HG02852 (cell line): ENCODE data around the gene GRIN2D.

ENCODE experiments used
- ATAC-seq: cut with Tn5 transposase; IDR thresholded peaks from one replicate; pipeline ENCODE4 v1.9.1; 2021; ENCODE audit warnings: mild to moderate bottlenecking, moderate library complexity; ENCODE audit not compliant: unreplicated experiment

GRIN2D gene

DNA sequence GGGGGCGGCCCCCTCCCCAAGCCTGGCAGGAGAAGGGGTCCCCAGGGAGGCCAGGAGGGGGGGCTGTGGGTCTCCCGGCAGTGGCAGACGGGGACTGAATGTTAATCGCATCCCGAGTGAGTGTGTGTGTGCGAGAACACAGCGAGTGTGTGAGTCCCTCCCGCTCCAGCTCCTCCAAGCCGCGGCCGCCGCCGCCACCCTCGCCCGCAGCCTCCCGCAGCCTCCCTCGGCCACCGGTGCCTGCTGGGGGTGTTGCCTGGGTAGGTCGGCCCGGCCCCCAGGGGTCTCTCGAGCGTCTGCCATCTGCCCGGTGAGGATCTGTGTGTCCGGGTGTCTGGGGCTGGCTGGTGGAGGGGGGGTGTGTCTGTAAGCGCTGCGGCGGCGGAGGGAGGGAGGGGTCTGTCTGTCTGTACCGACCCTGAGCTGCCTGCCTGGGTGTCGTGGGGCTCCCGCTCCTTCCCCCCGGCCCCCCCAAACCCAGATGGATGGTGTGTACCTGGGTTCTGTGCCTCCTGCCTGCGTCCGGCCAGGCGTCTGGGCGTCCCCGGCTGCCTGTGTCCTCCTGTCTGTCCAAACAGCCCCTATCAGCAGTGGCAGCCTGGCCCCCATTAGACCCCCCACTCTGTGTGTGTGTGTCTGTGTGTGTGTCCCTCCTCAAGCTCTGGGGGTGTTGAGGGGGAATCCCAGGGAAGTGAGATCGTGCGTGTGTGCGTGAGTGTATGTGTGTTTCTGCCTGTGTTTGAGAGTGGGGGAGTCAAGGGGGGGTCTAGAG, at the start of gene GRIN2D:
TSS of gene GRIN2D (plus strand) at position 110 of the 772 bp plus-strand sequence. CDS start 4,725 bp downstream, outside the sequence.
- no peak for ATAC-seq

GRCh38 chr19:48344892-48345291, 48.6 kb upstream of the GRIN2D start:
- ATAC-seq, result no peak

- ATAC-seq, result no peak
Measured at GRCh38 chr19:48346191-48346590, 47.3 kb upstream of the GRIN2D start.

DNA sequence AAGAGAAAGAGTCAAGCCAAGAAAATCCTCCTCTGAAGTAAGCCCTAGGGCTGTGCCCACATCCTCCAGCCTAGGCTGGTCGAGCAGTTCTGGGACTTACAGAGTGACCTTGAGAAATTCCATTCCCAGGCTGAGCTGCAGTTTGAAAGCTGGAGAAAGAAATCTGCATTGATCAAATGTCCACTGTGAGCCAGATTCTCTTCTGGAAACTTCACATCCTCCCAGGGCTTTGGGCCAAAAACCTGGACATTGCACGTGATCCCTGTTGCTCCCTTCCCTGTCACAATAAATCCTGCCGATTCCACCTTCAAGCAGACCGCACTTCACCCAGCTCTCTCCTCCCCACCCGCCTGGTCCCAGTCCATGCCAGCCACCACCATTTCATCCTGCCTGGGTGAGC, 45.4 kb upstream of the GRIN2D start:
- no peak for ATAC-seq

- ATAC-seq, result no peak
Measured at GRCh38 chr19:48348737-48349136, 44.7 kb upstream of the GRIN2D start.

DNA sequence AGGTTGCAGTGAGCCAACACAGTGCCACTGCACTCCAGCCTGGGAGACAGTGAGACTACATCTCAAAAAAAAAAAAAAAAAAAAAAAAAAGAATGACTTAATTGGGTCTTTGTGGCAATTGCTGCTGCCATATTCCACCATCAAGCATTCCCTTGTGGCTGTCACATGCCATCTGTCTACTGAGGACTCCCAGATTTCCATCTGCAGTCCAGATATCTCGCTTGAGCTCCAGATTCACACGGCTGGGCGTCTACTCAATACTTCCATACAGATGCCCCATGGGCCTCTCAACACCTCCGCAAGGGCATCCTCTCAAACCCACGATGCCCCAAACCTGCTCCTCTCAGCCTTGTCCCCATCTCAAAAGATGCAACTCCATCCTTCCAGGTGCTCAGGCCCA, 42.6 kb upstream of the GRIN2D start:
- ATAC-seq, result no peak

GRCh38 chr19:48351341-48351752, 42.1 kb upstream of the GRIN2D start:
- ATAC-seq, result no peak

- no peak for ATAC-seq
Measured at GRCh38 chr19:48353677-48354076, 39.8 kb upstream of the GRIN2D start.

DNA sequence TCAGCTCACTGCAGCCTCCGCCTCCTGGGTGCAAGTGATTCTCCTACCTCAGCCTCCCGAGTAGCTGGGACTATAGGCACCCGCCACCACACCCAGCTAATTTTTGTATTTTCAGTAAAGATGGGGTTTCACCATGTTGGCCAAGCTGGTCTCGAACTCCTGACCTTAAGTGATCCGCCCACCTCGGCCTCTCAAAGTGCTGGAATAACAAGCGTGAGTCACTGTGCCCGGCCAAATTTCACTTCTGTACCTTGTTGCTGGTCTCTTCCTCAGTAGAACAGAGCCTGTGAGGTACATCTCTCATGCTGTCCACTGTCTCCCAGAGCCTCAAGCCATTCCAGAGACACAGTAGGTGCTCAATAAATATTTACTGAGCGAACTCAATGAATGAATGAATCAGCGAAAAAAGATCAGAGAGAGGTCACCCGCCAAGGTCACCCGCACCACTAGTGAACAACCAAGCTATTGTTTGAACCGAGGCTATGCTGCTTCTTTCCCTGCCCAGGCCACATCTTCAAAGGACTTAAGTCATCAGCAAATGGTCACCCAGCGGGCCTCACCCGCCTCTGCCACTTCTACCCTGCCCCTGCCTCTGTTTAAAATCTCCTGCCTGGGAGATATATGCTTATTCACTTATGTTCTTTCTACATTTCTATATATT, 39.0 kb upstream of the GRIN2D start:
- ATAC-seq, result no peak

- no peak for ATAC-seq
Measured at GRCh38 chr19:48355365-48355954, 38.0 kb upstream of the GRIN2D start.

DNA sequence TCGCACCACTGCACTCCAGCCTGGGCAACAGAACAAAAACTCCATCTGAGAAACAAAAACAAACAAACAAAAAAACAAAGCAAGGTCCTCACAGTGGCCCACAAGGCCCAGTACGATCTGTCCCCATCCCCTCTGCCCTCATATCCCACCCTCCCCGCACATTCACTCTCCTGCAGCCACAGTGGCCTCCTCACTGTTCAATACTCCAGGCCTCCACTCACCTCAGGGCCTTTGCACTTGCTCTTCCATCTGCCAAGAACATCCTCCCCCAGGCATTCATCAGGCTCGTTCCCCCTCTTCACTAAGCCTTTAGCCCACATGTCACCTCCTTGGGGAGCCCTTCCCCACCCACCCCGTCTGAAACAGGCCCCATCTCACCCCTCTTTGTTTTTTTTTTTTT, 34.3 kb upstream of the GRIN2D start:
- no peak for ATAC-seq

- ATAC-seq, result no peak
Measured at GRCh38 chr19:48361912-48362311, 31.6 kb upstream of the GRIN2D start.

- peak; percentile 60 for ATAC-seq
Measured at GRCh38 chr19:48362716-48363499, 30.6 kb upstream of the GRIN2D start.

DNA sequence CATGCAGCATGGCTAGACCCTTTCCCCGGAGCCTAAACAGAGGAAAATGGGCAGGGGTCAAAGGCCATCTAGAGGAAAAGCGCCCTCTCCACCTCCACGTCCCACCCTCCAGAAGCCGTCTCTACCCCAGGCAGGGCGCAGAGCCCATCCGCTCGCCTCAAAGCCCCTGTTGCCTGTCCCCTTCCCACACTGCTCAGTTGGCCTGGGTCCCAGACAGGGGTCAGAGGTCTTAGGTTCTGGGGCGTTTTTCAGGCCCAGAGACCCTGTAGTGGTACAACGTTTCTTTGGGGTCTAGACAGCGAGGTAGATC, 30.0 kb upstream of the GRIN2D start:
- peak; percentile 11 for ATAC-seq

- peak; percentile 73 for ATAC-seq
Measured at GRCh38 chr19:48363810-48364597, 29.5 kb upstream of the GRIN2D start, which contains the start of the genes SYNGR4 and TMEM143. Gene SYNGR4, plus strand, starts transcription at chr19:48364367. Its CDS starts 1,476 bp downstream, at chr19:48365843. Gene TMEM143, minus strand, starts transcription at chr19:48363940. Its CDS starts 20 bp downstream, at chr19:48363920.

DNA sequence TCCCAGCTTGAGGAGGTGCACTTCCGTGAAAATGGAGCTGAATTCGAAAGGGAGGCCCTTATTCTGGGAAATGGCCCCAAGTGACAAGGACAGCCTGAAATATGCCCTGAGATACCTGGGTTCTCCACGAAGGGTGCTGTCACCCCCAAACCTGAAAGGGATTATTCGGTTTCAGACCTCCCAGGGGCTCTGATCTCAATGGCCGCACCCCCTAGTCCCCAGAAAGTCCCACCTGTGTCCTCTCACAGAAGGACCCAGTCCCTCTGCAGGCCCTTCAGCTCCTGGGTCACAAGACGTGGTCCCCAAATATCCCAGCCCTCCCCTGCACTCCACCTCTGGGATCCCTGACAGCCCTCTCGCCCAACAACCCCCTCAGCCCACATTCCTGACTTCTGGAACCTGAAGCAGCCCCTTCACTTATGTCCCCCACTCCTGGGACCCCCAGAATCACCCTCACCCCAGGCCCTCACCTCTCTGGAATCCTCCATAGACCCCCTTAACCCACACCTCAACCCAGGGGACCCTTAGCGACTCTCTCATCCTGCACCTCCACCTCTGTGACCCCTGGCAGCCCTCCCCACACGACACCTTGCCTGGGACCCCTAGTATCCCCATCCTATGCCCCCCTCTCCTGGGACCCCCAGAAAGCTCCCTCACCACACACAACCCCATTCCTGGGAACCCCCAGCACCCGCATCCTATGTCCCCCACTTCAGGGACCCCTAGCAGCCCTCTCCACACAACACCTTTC, 28.7 kb upstream of the GRIN2D start:
- no peak for ATAC-seq

- ATAC-seq, result no peak
Measured at GRCh38 chr19:48365602-48366001, 27.9 kb upstream of the GRIN2D start.

DNA sequence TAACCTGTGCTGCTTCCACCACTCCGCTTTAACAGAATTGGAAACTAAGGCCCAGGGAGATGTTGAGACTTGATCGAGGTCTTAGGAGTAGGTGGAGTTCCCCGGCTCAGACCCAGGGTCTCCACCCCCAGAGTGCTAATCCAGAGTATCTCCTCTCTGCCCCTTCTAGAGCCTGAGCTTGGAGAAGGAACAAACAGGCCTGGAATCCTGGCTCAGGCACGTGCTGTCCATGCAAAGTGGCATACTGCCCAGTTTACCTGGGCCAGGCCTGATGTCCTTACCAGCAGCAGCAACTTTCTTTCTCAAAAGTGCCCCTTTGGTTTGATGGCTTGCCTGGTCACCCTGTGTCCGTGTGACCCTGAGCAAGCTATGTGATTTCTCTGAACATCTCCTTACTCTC, 25.6 kb upstream of the GRIN2D start:
- no peak for ATAC-seq

GRCh38 chr19:48368936-48369335, 24.5 kb upstream of the GRIN2D start:
- ATAC-seq, result no peak

GRCh38 chr19:48370955-48371354, 22.5 kb upstream of the GRIN2D start:
- no peak for ATAC-seq
